Measurements from ENCODE around the gene ZSWIM6.

The ZSWIM6 gene

DNA sequence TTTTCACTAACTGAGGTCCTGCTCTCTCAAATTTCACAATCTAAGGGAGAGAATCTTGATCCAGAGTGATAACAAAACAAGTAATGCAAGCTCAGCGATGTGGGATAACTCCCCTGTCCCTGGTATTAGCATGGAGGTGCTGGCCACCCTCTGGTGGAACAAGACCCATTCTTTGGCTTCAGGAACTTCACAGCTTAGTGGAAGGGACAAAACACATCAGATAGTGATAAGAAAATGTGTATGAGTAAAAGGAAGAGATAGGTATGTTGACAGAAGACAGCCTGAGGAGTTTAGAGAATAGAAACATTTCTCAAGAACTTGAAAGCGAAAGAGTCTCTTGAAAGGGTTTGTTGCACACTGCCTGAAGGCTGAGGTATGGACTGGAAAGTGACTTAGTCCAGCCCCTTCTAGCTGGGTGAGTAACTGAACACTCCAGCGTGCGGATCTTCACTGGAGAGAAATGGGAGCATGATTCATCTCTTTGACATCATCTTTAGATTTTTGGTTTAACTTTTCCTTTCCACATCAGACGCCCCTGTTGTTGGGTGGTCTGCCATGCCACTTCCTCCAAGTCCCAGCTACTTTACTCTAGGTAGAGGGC, 25.4 kb upstream of the ZSWIM6 start:
- DNase-seq (ENCODE audit: insufficient read length, low spot score) = peak; percentile 23
- FAIRE-seq = peak; percentile 72

DNA sequence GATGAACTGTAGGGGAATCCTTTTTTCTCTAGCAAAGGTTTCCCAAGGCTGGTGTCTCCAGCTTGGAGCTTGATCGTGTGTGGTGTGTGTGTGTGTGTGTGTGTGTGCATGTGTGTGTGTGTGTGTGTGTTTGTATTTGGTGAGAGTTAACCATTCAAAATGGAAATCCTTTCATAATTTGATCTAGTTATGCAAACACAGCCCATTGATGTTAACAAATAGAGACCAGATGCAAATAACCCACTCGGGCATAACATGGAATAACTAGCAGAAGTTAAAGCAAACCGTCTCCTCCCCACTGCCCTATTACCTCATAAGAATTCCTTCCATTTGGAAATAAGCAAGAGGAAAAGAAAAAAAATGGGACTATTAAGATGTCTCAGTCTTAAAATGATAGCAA, 24.9 kb upstream of the ZSWIM6 start:
- DNase-seq (ENCODE audit: insufficient read length, low spot score) (no peak), FAIRE-seq (no peak)

DNA sequence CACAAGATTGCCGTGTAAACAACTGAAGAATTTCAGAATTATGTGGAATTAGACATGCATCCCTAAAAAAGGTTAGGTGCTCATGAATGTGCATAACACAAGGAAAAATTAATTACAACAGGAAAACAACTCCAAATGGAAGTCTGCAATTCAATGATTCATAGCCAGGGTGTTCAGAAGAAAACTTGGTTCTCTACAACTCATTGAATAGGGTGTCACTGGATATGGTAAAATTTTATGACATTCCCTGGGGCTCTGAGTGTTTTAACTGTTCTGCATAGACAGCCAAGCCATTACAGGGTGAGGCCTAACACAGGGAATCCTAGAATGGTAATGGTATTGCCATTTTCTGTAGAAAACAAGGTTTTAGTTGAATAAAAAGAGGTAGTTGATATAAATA, 24.4 kb upstream of the ZSWIM6 start:
- no peak for DNase-seq (ENCODE audit: insufficient read length, low spot score)
- no peak for FAIRE-seq

DNA sequence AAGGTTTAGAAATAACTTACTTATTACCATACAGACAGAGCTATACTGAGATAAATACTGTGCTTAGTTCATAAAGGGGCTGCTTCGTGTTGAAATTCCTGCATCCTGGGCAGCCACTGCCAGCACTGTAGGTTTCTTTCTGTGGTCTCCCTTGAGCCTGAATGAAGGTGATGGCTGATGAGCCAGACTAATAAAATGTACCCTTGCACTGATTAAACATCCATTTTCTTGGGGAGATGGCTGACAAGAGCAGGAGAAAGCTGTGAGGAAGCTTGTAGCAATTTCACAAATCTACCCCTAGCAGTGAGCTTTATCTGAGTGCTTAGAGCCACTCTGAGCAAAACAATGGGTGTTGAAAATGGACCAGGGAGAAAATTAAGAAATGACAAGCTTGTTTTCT, 23.3 kb upstream of the ZSWIM6 start:
- FAIRE-seq (no peak), DNase-seq (ENCODE audit: insufficient read length, low spot score) (no peak)

DNA sequence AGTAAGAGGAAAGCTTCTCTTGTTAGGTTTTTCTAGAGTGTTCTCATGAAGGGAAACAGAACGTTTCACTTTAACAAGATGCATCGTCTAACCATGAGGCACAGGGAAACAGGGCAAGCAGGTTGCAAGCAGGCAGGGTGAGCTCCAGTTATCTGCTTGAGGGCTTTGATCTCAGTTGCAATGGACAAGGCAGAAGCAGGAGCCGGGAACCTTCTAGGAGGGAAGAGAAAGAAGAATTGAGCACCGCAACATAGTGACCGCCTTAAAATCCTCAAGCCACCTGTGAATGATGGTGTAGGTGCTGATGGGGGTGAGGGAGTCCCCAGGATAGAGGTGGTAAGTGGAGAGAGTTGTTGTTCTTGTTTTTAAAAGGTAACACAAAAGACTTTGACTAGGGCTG, 22.9 kb upstream of the ZSWIM6 start:
- no peak for DNase-seq (ENCODE audit: insufficient read length, low spot score)
- no peak for FAIRE-seq

DNA sequence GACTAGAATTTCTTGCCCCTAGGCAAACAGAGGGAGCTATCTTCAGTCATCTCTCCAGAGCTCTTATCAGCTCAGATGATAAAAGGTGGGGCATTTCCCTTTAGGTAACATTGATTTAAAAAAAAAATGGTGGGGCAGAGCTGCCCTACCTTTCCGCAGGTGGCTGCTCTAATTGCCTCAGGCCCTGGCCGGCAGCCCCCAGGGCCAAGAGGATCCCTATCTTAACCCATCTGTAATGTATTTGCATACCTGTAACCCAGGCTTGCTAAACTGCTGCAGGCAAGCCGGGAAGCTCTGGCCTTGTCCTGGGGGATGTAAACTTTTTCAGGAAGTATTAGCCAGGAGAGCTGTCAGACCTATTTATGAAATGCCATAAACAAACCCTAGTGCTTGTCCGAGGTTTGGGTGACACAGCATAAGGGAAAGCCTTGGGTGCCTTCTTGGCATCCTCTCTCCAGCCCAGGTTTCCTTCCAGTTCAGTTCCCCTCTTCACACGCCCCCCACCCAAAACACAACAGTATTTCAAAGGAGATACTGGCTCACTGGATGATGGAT, 20.9 kb upstream of the ZSWIM6 start:
- FAIRE-seq (no peak), DNase-seq (ENCODE audit: insufficient read length, low spot score) (no peak)

DNA sequence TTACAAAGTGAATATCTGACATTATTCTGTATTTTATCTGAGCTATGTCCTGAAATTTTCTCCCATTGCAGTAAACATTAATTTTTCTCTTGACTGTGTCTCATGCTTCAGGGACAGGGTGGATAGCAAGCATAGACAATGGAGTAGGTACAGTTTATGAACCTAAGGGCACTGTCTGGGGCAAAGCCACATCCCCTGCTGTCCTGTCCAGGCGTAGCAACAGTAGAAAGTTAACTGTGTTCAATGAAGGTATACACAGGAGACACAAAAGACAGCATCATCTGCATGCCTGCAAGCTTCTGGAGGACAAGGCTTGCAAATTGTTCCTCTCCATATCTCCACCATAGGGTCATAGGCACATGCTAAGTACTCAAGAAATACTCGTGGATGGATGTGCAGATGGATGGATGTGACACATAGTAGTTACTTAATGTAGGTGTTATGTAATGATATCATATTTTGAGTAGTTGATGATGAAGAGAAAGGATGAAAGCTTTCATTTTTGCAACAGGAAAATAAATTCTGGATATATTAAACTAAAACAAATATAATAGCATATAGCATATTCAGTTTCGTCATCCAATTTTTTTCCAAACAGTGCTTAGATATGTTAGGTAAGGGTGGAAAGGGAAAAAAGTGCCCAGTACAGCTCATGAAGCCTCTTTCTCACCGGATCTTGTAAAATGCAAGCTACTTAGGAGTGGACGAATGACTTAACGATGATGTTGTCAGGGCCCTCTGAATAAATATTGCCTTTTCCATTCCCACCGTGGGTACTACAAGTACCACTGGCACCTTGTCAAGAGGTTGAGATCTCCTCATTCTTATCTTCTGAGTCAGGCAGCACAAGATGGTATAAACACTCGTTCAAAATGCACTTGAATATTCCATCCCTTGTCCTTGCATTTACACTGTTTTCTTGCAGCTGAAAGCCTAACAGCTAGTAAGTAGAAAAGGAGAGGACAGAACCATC, 19.9 kb upstream of the ZSWIM6 start:
- FAIRE-seq (no peak), DNase-seq (ENCODE audit: insufficient read length, low spot score) (no peak)

DNA sequence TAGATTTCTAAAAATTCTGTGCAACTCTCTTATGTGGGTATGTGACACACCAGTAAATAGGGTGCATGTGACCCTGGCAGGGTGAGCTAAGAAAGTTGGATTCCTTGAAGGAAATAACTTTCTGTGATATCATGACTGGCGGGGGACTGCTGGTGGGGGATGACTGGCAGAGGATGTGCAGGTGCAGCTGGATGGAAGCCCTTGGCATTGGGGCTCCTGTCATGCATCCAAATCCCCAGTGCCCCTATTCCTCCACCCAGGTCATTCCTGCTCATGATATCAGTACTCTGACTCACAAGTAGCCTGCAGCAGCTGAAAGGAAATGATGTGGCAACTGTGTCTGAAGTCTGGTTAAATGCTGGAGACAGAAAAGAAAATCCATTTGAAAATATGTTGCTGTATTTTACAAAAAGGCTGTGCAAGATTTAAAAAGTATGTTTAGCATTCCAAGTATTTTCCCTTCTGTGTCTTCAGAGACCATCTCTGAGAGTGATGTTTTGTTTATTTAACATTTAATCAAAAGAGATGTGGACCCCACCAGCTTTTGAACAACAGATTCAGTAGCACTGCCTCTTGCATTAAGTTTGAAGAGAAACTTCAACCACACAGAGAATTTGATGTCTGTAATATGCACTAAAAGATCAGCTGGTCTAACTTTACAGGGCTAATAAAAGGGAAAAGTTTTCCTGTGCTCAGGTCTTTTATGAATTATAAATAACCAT, 17.9 kb upstream of the ZSWIM6 start:
- no peak for DNase-seq (ENCODE audit: insufficient read length, low spot score)
- FAIRE-seq = no peak

DNA sequence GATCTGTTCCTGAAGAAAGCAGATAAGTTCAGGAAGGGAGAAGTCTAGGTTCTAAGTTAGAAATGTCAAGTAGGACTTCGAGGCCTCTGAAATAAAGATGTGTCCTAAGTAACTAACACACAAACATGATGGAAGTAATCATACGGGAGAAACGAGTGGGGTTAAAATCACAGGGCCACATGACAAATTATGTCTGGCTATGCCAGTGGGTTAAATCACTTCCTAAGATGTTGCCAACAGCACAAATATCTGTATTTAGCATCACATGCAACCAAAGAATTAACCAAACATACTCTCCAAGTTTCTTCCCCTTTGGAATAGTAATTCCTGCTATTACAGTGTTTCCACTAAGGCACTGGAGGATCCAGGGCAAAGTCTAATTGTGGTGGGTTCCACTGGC, 13.7 kb upstream of the ZSWIM6 start:
- DNase-seq (ENCODE audit: insufficient read length, low spot score) (no peak), FAIRE-seq (no peak)

DNA sequence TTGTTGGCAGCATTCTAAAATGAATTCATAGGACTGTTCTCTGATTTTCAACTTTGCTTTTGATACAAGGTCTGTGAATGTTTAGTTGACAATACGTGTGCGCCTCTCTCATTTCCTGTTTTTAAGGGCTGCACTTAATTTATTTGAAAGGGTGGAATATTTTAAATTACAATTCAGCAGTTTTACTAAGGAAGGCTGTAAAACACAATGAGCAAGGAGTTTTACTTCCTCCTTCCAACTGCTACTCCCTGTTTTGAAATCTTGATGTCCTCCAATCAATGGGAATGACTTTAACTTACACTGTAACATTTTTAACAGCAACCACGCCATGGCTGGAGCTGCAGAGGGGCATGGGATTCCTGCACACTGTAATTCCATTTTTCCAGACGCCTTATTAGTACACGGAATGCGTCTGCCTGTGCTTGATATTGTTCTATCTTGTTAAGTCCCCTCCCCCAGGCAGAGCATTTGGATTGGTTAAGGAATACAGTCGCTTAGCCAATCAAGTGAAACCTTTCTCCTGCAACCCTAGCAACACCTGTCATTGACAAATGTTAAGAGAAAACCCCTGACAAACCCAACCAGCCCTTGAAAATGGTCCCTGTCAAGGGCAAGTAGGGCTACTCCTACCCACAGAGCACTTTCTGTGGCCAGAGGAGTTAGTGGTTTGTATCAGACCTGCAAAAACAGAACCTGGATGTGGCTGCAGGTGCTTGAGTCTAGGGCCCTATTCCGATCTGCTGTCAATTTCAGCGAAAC, 12.5 kb upstream of the ZSWIM6 start:
- FAIRE-seq = peak; percentile 99
- peak; percentile 58 for DNase-seq (ENCODE audit: insufficient read length, low spot score)

DNA sequence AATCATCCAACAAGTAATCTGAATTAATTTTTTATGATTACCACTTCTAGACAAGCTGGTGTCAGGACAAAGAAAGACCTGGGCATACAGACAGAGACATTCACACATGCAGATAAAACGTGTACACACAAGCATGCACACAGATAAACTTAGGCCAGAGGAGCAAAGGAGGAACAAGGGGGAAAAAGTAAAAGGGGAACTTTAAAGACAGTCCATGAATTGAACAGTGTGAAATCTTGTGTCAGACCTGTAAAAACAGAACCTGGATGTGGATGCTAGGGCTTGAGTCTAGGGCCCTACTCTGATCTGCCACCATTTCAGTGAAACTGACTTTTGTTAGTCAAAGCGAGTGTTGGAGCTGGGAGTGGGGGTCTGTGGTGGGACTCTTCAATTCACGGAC, 11.2 kb upstream of the ZSWIM6 start:
- peak; percentile 55 for FAIRE-seq
- DNase-seq (ENCODE audit: insufficient read length, low spot score) = no peak

DNA sequence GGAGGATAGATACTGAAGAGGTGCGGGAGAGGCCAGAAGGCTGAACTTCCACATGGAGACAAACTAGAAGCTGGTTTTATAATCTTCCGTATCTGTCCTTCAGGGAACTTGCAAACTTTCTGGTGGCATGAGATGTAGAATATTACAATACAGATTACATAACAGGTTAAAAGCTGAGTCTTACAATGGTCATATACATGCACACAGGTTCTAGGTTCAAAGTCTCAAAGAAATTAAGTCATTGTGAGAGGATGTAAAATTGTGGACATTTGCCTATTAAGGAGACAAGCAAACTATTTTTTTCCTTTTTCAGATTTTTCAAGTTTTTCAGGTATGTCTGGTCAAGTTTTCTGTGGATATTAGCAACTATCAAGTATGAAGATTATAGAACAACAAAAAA, 10.4 kb upstream of the ZSWIM6 start:
- FAIRE-seq (no peak), DNase-seq (ENCODE audit: insufficient read length, low spot score) (no peak)

DNA sequence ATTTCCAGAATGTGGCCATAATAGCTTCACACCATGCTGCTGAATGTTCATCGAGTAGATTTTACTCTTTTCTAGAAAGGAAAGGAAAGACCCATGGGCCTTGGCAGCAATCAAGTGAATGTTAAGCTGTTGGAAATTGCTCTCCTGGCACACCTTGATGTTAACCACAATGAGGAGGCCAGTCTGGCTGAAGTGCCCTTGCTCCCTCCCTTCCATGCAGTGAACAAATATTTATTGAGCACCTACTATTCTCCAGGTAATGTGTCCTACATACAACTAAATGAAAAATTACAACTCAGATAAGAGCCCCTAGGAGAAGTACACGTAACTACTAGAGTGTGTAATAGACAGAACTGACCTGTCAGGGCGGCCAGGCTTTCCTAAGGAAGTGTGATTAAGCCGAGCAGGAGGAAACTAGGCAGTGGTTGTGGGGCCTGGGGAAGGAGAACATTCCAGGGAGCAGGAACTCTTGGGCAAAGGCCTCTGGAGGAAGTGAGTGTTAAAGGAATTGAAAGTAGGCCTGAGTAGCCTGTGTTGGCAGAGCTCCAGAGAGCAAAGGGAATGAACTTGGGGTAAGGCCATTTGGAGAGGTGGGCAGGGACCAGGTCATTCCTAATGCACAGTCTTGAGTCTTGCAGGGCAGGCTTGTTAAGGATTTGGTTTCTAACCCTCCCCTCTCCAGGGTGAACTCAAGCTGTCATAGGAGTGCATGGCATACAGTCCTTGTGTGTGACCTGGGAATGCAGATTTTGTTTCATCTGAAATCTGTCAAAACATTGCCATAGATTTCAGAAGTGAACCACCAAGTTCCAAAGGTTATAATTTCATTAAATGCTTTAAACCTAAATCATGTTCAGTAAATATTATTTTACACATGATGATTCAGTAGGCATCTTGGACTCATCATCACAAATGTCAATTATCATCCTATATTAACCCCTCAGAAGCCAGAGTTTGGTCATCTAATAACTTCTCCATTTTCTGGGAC, 9.0 kb upstream of the ZSWIM6 start:
- DNase-seq (ENCODE audit: insufficient read length, low spot score) = no peak
- FAIRE-seq = no peak

DNA sequence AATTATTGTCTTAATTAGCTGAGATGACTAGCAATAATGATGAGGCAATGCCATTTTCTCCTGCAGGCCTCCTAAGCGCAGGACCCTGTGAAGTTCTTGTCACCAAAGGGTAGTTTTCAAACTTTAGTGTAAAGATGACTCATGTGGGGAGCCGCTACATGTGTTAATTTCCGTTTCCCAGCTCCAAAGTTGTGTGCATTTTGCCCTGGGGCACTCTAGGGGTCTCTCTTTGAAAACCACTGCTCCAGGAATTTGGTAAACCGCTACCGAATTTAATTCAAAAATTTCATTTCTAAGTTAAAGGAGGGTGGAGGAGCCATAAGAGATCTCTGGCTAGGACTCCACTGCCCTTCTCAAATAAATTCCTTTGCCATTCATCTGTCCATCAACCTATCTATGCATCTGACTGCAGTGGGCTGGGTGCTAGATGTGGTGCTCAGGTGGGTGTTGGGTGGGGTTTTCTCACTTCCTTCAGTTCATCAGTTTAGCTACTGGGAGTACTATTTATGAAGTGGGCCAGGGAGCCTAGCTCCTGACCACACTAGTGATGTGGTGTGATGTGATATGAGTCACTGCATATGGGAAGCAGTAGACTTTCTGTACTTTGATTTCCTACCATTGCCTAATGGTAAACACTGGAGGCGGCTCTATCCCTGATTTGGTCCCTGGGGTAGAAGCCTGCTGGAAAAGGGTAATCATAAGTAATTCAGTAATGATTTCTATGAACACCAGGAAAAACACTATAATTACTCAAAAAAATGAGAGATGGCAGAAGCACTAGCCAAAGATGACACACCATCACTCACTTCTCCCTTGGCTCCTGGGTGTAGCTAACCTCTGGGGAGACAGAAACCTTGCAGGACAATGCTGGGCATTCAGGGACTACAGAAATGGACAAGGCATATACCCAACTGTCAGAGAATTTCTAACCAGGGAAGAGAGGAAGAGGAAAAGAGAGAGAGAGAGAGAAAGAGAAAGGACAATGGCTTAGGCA, 4.0 kb upstream of the ZSWIM6 start:
- FAIRE-seq (peak; percentile 35), DNase-seq (ENCODE audit: insufficient read length, low spot score) (no peak)

DNA sequence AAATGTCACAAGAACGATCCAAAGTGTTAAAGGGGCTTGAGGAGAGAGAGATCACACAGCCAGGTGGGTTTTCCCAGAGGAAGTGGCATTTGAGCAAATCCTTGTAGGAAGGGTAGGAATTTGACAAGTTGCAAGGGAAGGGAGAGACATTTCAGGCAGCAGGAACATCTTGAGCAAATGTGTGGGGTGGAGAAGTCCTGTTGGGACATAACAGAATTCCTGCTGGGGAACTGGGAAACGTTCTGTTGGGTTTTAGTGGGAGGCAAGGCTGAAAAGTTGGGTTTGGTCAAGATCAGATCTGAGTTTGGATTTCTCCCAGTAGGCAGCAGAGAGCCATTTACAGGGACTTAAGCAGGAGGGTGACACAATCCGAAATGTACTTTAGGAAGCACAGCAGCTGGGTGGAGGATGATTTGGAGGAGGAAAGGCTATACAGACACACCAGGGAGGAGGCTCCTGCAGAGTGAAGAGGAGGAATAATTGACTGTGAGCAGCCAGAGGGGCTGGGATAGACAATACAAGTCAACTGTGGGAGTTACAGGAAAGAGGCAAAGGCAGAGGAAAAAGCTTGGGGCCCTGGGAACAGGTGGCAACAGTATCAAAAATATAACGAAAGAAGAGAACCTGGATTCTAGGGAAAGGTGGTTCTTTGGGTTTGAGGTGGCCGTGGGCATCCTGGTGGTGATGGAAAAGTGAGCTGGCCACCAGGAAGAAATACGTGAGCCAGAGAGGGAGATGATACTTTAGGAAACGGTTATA, 3.1 kb upstream of the ZSWIM6 start:
- no peak for DNase-seq (ENCODE audit: insufficient read length, low spot score)
- no peak for FAIRE-seq

DNA sequence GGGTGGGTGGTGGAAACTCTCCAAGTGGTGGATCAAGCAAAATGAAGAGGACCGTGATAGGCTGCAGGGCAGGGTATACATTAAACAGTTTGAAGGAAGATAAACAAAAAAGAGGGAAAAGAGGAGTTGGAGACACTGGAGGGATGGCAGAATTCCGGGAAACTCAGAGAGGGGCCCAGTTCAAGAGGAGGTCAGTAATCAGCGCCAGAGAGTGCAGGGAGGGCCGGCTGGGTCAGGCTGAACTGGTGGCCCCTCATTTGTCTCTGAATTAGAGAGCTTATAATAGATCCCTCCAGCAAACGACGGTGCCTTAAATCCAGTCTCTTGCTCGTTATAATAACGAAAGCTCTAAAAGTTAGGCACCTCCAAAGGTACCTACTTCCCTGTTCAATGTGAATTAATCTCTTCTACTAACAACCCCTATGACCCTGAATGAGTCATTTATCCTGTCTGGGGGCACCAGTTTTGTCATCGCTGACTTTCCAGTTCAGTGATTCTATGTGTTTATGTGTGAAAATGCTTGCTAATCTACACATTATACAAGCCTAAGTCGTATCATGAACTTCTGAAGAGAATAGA, 2.4 kb upstream of the ZSWIM6 start:
- FAIRE-seq = no peak

DNA sequence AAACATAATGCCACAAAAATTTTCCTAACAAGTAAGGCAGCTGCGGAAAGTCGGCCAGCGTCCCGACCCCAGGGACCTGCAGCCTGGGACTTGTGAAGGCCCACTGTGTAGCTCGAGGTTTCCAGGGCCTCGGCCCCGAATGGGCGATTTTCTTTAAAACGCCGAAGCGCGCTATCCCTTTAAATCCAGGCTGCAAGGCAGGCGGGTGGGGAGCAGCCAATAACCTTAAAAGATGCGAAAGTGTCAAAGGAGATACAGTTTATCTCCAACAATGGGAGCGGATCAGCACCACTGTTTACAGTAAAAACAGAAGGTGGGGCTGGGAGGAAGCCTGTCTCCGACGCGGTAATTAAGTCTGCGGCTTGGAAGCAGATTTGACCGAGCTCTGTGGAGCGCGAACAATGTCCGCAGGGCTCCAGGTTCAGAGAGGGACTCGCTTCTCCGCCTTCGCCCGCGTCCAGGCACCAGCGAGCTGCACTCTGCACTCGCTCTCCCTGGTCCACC, 1.7 kb upstream of the ZSWIM6 start:
- no peak for DNase-seq (ENCODE audit: insufficient read length, low spot score)
- no peak for FAIRE-seq

More for the DNA sequence above, 2.4 kb upstream of the ZSWIM6 start:
- DNase-seq (ENCODE audit: insufficient read length, low spot score) = no peak

Measured in GM19239 (cell line).